ENCODE data around the gene TAF6. TPM values are rescaled to one million over a fixed set of nuclear protein-coding genes. Genes with fewer than 3 reads are reported as not detected.

The TAF6 gene
- total and polyA plus RNA-seq, 9 of the 15 experiments (the other 6 are each of a cell fraction or from before 2014, with no cell fraction given): 0.78 to 78.7 (median 21.3) TPM

DNA sequence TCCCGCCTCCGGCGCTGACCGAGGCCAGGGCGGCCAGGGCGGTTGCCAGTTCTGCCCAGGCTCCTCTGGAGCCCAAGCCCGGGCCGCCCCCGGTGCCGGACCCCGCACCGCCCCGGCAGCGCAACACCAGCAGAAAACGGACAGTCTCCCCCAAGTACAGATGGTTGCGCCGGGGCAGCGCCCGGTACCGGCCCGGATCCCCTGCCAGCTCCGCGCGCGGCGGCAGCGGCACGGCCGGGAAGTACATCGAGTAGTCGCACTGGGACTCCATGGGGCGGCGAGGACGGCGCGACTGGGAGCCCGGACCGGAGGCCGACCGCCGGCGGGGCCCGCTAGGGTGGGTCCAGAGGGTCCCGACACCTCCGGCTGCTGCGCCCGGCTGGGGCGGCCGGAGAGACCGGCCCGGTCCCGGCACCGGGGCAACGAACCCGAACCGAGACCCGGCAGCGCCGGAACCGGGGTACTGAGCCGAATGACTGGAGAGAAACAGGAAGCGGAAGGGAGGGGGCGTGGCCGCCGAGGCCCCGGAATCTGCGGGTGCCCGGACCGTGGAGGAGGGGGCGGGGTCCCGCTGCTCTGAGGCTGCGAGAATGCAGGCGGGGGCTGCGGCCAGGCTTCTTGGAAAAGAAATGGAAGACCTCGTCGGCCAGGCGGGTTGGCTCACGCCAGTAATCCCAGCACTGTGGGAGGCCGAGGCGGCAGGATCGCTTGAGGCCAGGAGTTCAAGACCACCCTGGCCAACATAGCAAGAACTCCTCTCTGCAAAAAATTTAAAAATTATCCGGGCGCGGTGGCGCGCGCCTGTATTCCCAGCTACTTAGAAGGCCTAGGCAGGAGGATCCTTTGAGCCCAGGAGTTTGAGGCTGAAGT is 39.3 kb upstream of the TAF6 start, which contains the start of gene TRAPPC14:
TSS of gene TRAPPC14 (minus strand) at position 495 of the 870 bp plus-strand sequence. CDS start at position 271, 224 bp downstream.
- H3K27me3 ChIP-seq (ENCODE audit: control insufficient read depth in 2 of 2, insufficient read depth in 2 of 2, low read length in 2 of 2): no peaks in the 10 kb centered on the region
- H3K4me3 ChIP-seq: peak within 1 kb of the TSS; percentile 99
- H3K36me3 ChIP-seq (ENCODE audit: control insufficient read depth, insufficient read depth, low read length): peaks cover 36% of the 10 kb centered on the region
- ChIA-PET CTCF (ENCODE audit: low intra/inter-chr PET ratio) (interaction anchor here (0.6 kb wide), 1 partner anchor 11 kb away, joined by 5 read pairs; no protein-coding TSS in a partner anchor), POLR2A (interaction anchor here (0.7 to 2.1 kb wide), 8 partner anchors 9 to 139 kb away, joined by 3 to 8 read pairs (median 3); partner anchors contain the start of gene LAMTOR4)
- in situ Hi-C loops (cut with MboI) (no loop called here), intact Hi-C loops (cut with micrococcal nuclease) (loop anchor here (1.0 to 5.0 kb wide), 3 partner anchors 9 to 114 kb away; no protein-coding TSS in a partner anchor)
- H4K20me1 ChIP-seq (replicated peaks; ENCODE audit: control insufficient read depth, insufficient read depth, low read length): peaks cover 10% of the 10 kb centered on the region
- H3K4me1 ChIP-seq (replicated peaks in 1 of 2; ENCODE audit: control insufficient read depth in 2 of 2, insufficient read depth in 2 of 2, low read length in 2 of 2): peaks cover 35 to 74% of the 10 kb centered on the region in 2 experiments
- DNase-seq (ENCODE audit: extremely low read depth in 1 of 4, low spot score in 3 of 4) (peak; percentile 97 to 100 (median 98)), FAIRE-seq (peak; percentile 84), ATAC-seq (peak; percentile 87)
- peak within 1 kb of the TSS; percentile 89 for H3K4me2 ChIP-seq (ENCODE audit: insufficient read depth, low read length)
- WGBS (ENCODE audit: insufficient coverage, low coverage, missing lambda C conversion rate): 2% methylated on average over 67 of the region's 87 CpGs
- peak within 1 kb of the TSS; percentile 91 for H3K27ac ChIP-seq (ENCODE audit: extremely low read depth, low read depth, low read length)
- peak within 1 kb of the TSS; percentile 84 for H2AFZ ChIP-seq (ENCODE audit: low read depth, low read length)
- H3K79me2 ChIP-seq (ENCODE audit: control insufficient read depth, insufficient read depth, low read length): peaks cover 30% of the 10 kb centered on the region
- H3K9me1 ChIP-seq (ENCODE audit: control insufficient read depth, insufficient read depth, low read length): no peaks in the 10 kb centered on the region
- H3K9me3 ChIP-seq (replicated peaks; ENCODE audit: control insufficient read depth, insufficient read depth, low read depth, low read length): no peaks in the 10 kb centered on the region
- H3K9ac ChIP-seq (ENCODE audit: insufficient read depth in 1 of 2, low read depth in 2 of 2, low read length in 2 of 2): peak within 1 kb of the TSS; percentile 90 to 98
- no TSS peak for BruUV-seq (replicated peaks)
- peak; percentile 96 for TF ChIP-seq ADNP (tag; IDR thresholded peaks at IDR 0.05)
- TF ChIP-seq NCOA2 (IDR thresholded peaks at IDR 0.05; ENCODE audit: partially characterized antibody in 2 of 2): no peak
- TF ChIP-seq KDM5B (IDR thresholded peaks at IDR 0.05; ENCODE audit: insufficient replicate concordance, low read depth, low read length): peak; percentile 29
- no peak for TF ChIP-seq NR4A1 (CRISPR knock-in tag; IDR thresholded peaks at IDR 0.05)
- TF ChIP-seq NR4A1 (tag; IDR thresholded peaks at IDR 0.05): no peak
- no peak for TF ChIP-seq ZNF780A (CRISPR knock-in tag; IDR thresholded peaks at IDR 0.05)
- TF ChIP-seq FOXK1 (CRISPR knock-in tag; IDR thresholded peaks at IDR 0.05; ENCODE audit: borderline replicate concordance): no peak
- TF ChIP-seq GTF2F1 (IDR thresholded peaks at IDR 0.05; ENCODE audit: low read depth, low read length): no peak; the same call in 1 of the 2 replicates
- TF ChIP-seq, protein P1, sequence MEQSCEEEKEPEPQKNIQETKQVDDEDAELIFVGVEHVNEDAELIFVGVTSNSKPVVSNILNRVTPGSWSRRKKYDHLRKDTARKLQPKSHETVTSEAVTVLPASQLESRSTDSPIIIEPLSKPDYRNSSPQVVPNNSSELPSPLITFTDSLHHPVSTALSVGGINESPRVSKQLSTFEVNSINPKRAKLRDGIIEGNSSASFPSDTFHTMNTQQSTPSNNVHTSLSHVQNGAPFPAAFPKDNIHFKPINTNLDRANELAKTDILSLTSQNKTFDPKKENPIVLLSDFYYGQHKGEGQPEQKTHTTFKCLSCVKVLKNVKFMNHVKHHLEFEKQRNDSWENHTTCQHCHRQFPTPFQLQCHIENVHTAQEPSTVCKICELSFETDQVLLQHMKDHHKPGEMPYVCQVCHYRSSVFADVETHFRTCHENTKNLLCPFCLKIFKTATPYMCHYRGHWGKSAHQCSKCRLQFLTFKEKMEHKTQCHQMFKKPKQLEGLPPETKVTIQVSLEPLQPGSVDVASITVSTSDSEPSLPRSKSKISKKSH (CRISPR knock-in tag; IDR thresholded peaks at IDR 0.05): no peak
- TF ChIP-seq, protein P2, sequence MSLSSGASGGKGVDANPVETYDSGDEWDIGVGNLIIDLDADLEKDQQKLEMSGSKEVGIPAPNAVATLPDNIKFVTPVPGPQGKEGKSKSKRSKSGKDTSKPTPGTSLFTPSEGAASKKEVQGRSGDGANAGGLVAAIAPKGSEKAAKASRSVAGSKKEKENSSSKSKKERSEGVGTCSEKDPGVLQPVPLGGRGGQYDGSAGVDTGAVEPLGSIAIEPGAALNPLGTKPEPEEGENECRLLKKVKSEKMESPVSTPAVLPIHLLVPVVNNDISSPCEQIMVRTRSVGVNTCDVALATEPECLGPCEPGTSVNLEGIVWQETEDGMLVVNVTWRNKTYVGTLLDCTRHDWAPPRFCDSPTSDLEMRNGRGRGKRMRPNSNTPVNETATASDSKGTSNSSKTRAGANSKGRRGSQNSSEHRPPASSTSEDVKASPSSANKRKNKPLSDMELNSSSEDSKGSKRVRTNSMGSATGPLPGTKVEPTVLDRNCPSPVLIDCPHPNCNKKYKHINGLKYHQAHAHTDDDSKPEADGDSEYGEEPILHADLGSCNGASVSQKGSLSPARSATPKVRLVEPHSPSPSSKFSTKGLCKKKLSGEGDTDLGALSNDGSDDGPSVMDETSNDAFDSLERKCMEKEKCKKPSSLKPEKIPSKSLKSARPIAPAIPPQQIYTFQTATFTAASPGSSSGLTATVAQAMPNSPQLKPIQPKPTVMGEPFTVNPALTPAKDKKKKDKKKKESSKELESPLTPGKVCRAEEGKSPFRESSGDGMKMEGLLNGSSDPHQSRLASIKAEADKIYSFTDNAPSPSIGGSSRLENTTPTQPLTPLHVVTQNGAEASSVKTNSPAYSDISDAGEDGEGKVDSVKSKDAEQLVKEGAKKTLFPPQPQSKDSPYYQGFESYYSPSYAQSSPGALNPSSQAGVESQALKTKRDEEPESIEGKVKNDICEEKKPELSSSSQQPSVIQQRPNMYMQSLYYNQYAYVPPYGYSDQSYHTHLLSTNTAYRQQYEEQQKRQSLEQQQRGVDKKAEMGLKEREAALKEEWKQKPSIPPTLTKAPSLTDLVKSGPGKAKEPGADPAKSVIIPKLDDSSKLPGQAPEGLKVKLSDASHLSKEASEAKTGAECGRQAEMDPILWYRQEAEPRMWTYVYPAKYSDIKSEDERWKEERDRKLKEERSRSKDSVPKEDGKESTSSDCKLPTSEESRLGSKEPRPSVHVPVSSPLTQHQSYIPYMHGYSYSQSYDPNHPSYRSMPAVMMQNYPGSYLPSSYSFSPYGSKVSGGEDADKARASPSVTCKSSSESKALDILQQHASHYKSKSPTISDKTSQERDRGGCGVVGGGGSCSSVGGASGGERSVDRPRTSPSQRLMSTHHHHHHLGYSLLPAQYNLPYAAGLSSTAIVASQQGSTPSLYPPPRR (CRISPR knock-in tag; IDR thresholded peaks at IDR 0.05; ENCODE audit: borderline replicate concordance): no peak
- TF ChIP-seq BHLHE40 (IDR thresholded peaks at IDR 0.05; ENCODE audit: low read length): peak; percentile 42; the same call in 1 of the 2 replicates
- TF ChIP-seq, protein P3, sequence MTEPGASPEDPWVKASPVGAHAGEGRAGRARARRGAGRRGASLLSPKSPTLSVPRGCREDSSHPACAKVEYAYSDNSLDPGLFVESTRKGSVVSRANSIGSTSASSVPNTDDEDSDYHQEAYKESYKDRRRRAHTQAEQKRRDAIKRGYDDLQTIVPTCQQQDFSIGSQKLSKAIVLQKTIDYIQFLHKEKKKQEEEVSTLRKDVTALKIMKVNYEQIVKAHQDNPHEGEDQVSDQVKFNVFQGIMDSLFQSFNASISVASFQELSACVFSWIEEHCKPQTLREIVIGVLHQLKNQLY (CRISPR knock-in tag; conservative IDR thresholded peaks at IDR 0.05): 0 out of 4 replicates have a peak, but pooled peaks of 1 of the 2 experiments have one; percentile 57
- no peak for TF ChIP-seq ZNF79 (CRISPR knock-in tag; IDR thresholded peaks at IDR 0.05; ENCODE audit: low read depth)

All from K562 (cell line).